GM03348 (cell line): Measurements from ENCODE around the gene NDUFA3.

Experiments
- DNase-seq: peaks from one replicate; pipeline ENCODE4 v3.0.0; 2012; ENCODE audit warnings: low spot score

NDUFA3 gene

DNA sequence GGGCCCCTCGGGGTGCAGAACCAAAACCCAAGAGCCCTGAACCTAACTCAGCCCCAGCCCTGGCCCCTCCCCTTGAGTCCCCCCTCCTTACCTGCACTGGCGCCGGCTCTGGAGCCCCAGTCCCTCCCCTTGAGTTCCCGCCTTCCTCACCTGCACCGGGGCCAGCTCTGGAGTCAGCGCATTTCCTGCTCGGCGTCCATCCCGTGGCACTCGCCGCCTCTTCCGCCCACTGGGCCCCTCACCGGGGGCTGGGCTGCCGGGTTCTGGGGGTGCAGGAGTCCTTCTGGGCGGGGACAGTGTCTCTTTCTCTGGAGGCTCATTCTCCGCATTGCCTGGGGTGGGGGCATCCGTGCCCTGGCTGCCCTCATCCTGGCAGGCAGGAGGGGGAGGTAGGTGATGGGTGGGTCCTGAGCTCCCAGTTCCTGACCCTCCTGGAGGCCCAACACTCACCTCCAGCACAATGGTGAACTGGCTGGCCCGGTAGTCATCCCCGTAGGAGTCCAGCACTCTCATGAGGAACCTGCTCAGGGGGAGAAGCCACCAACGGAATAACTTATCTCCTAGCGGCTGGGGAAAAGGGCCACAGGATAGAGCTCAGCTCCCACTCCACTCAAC lies 5.3 kb downstream of the NDUFA3 start:
- no peak for DNase-seq

DNA sequence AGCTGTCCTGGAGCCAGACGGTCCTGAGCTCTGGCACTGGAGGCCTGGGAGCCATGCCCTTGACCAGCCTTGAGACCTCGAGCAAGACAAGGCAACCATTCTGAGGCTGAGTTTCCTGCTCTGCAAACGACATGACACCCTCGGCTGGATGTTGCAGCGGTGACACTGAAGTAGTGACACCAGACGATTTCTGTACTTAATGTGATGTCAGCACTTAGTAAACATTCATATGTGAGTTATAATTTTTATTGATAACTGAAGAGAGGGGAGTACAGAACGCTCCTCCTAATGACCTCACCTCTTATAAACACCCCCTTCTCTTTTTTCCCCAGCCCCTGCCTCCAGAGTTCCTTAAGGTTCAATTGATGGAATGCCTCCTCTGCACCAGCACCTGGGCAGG lies 5.8 kb downstream of the NDUFA3 start:
- DNase-seq: no peak

DNA sequence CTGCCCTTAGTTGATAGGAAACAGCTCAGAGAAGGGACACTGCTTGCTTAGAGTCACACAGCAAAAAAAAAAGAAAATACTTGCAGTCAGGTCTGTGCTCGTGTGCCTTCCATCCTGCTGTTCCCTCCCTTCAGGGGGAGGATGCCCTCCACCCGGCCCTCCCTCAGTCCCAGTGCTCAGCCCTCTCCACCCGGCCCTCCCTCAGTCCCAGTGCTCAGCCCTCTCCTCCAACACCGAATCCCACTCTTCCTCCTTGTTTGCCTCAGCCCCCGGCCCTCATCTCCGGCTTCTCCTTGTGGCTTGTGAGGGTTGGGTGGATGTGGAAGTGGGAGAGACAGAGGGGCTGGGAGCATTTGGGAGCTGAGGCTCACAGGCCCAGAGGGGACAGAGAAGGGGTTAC lies 7.0 kb downstream of the NDUFA3 start:
- no peak for DNase-seq

DNA sequence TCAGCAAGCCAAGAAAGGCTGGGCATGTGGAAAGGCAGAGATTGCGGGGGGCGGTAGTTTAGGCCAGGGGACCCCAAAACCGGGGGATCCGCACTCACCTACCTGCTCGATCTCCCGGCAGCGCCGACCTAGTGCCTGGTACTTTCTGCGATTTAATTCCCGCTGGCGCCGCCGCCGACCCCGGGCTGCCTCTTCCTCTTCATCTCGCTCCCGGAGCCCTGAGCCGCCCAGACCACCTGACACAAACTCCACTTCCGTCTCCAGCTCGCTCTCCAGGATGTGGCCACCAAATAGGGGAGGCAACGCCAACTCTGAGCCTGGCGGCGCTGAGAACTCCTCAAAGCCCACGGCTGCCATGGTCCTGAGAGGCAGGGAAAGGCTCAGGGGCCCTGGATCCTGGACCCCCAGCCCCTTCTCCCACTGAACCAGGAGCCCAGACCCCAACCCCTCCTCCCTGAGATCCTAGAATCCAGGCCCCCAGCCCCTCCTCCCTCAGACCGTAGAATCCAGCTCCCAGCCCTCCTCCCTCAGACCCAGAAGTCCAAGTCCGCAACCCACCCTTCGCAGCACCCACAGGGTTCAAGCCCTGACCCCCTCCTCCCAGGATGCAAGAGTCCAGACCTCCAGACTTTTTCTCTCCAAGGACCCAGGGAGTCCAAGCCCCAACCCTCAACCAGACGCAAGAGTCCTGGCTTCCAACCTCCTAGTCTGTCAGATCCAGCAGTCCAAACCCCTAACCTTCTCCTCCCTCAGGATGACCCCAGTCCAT lies 11.9 kb downstream of the NDUFA3 start:
- DNase-seq: peak; percentile 42

DNA sequence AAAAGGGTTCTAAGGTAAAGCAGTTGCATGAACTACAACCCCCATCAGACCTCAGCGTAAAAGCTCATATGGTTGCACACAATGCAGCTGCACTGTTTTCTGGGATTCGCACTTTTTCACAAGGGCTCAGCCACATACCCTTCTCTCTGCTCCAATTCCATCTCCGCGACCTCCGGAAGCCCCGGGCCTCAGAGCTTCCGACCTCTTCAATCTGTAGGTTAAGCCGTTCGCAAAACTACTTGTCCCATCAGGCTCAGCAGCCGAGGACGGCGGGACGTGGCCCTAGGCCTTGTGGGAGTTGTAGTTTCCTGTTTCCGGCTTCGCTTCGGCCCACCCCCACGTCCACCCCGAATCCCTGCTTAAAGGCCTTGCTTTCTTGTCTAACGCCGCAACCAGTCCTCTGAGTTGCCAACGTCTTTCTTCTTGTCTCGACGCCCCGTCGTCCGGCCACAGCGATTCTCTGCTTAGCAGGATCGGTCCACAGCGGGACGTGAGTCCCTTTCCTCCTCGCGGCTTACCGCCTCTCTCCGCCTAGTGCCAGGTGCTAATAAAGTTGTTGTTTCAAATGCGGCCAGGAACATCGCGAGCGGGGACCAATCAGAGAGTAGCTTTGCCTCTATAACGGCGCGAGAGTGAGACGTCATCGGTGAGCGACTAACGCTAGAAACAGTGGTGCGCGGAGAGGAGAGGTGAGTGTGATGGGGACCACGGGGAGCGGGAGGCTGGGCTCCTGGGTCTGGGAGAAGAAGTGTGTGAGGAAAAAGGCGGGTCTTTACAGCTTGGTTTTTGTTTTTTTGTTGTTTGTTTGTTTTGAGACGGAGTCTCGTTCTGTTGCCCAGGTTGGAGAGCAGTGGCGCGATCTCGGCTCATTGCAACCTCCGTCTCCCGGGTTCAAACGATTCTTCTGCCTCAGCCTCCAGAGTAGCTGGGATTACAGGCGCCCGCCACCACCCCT lies 12.7 kb downstream of the NDUFA3 start, which contains the start of the genes PRPF31 and TFPT:
Gene PRPF31 (plus strand): TSS at position 646 of the 955 bp plus-strand sequence. CDS start 2,525 bp downstream, outside the sequence.
Gene TFPT (minus strand): TSS at position 549 of the 955 bp plus-strand sequence. CDS start 388 bp downstream, at position 161.
- DNase-seq: peak; percentile 97

DNA sequence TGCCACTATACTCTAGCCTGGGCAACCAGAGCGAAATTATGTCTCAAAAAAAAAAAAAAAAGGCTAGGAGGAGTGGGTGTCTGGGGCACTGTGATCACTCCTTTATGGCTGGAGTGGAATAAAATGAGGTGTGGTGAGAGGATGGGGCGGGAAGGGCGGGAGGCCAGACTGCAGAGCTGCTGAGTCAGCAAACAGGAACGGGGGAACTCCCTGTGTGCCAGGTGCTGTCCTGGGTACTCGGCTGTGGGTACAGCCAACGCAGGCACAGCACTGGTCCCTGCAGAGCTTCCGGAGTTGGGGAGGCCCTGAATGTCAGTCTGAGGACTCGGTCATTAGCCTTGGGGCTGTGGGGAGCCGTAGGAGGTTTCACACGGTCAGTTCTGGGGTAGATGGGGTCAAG lies 18.6 kb downstream of the NDUFA3 start:
- DNase-seq: no peak

DNA sequence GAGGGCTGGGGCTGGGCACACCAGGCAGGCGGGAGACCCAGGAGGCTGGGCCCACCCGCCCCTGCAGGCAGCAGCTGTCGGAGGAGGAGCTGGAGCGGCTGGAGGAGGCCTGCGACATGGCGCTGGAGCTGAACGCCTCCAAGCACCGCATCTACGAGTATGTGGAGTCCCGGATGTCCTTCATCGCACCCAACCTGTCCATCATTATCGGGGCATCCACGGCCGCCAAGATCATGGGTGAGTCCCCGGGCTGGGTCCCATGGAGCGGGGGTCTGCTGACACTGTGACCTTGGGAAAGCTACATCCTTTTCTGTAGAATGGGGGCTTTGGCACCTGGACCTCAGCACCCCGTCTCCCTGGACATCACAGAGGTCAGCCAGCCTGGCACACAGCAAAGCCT lies 21.0 kb downstream of the NDUFA3 start:
- no peak for DNase-seq

DNA sequence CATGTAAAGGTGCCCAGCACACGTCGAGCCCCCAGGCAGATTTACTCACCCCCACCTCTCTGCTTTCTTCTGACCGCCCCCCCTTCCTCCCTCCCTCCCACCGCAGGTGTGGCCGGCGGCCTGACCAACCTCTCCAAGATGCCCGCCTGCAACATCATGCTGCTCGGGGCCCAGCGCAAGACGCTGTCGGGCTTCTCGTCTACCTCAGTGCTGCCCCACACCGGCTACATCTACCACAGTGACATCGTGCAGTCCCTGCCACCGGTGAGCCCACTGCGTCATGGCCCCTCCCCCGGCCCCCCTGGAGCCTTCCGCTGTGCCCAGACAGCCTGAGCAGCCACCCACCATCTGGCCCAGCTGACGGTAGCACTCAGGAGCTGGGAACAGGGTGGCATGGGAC lies 21.7 kb downstream of the NDUFA3 start:
- DNase-seq: no peak

DNA sequence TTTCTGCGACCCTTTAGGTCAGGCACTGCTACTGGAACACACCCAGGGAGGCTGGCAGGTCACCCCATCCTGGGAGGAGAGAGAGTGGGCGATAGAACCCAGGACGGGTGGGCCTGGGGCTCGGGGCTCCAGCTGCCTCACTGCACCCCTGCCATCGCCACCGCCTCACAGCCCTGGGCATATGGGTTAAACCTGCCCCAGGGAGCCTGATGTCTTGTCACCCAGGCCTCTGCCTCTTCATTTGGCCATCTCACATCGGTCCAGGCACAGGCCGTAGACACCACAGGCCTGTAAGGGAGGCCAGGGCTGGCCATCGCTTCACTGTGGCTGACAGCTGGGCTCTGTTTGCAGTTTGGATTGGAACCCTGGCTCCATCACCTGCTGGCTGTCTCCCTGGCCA lies 23.1 kb downstream of the NDUFA3 start:
- no peak for DNase-seq

DNA sequence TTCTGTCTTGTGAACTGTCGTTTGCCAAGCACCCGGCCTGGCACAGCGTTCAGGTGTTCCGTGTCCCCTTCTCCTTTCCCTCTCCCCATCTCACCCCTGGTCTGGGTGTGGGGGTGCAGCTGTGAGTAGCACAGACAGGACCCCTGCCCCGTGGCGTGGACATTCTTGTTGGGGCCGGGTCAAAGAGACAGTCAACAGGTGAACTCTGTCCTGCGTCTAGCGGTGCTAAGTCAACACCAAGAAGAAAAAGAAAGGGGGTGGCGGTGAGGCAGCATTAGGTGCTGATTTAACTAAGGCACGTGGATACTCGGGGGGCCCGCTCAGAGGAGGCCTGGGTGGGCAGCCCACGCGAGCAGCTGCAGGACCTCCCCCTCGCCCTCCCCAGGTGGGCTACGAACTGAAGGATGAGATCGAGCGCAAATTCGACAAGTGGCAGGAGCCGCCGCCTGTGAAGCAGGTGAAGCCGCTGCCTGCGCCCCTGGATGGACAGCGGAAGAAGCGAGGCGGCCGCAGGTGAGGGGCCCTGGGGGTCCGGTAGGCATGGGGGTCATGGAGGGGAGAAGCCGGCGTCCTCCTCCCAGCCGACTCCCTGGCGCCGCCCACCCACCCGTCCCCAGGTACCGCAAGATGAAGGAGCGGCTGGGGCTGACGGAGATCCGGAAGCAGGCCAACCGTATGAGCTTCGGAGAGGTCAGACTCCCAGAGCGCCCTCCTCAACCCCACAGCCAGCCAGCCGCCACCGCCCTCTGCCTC lies 25.2 kb downstream of the NDUFA3 start:
- no peak for DNase-seq

DNA sequence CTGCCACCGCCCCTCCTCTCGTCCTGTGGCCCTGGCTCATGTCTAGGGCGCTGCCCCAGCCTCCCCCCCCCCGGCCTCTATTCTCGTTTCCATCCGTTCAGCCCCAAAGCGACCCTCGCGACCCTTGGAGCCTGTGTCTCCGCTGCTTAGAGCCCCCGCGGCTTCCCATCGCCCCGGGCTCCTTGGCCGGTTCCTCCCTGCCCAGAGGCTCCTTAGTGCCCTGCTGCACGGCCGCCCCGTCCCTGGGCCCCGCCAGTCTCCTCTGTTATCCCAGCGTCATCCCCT lies 25.7 kb downstream of the NDUFA3 start:
- no peak for DNase-seq

DNA sequence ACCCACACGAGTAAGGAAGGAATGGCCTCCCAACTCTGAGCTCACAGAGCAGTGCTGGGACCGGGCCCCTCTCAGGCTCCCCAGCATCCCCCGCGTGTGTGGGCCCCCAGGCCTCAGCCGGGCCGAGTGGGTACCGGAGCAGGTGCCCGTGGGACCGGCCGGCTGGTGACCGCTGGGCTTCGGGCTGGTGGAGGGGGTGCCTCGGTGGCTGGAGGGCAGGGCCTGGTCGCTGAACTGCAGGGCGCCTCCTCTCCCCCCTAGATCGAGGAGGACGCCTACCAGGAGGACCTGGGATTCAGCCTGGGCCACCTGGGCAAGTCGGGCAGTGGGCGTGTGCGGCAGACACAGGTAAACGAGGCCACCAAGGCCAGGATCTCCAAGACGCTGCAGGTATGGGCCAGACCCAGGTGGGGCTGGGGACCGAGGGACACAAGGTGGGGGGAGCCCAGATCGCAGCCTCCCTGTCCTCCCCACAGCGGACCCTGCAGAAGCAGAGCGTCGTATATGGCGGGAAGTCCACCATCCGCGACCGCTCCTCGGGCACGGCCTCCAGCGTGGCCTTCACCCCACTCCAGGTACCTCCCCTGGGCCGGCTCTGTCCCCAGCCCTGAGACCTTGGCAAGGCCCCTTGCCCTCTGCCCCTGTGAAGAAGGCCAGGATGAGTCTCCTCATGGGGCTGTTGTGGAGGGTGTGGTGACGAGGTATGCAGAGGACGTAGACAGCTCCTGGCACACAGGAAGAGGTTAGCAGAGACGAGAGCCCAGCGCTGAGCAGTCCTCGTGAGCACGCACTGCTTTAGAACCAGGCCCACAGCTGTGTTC lies 26.4 kb downstream of the NDUFA3 start:
- DNase-seq: no peak

DNA sequence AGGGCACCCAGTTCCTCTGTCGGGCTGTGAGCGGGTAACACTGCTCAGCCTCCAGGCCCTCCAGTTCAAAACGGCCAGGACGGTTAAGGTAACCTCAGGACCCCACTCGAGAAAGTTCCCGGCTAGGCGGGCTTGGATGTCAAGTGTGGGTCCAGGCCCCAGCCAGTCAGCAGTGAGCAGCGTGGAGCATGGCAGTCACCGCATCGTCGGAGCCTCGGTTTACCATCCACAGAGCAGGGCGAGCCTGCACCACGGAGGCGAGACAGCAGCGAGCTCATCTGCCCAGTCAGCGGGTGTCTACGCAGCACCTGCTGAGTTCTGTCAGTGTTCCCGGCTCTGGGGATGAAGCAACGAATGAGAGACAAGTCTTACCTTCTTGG lies 27.0 kb downstream of the NDUFA3 start:
- DNase-seq: no peak

DNA sequence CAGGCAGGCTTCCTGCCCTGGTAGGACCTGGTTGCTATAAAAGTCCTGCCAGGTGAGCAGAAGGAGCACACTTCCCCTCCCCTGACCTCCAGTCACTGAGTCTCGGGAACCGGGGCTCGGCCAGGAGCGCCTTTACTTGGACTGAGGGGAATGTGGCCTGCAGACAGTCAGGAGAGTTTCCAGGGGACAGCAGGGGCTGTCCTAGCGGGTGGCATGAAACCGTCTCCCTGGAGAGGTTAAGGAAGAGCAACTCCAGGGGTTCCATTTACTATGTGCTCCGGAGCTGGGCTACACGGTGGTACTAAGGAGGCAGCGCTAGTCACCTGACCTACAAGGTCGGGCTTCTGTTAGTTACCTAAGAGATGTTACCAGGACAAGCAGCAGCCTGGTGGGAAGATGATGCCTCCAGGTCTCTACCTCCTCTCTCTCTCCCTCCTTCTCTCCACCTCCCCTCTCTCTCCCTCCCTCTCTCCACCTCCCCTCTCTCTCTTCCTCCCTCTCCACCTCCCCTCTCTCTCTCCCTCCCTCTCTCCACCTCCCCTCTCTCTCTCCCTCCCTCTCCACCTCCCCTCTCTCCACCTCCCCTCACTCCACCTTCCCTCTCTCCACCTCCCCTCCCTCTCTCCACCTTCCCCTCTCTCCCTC lies 30.8 kb downstream of the NDUFA3 start:
- DNase-seq: no peak

DNA sequence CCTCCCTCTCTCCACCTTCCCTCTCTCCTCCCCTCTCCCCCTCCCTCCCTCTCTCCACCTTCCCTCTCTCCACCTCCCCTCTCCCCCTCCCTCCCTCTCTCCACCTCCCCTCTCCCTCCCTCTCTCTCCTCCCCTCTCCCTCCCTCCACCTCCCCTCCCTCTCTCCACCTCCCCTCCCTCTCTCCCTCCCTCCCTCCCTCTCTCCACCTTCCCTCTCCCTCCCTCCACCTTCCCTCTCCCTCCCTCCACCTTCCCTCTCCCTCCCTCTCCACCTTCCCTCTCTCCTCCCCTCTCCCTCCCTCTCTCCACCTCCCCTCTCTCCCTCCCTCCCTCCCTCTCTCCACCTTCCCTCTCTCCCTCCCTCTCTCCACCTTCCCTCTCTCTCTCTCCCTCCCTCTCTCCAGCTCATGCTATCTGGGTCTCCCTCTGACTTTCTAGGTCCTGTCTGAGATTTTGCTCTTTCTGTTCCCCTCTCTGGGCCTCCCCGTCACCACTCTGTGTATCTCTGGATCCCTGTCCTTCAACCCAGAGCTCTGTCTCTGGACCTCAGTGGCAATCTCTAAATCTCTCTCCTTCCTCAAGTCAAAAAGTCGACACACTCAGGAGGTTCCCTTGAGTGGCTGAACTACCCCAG lies 31.4 kb downstream of the NDUFA3 start:
- no peak for DNase-seq

DNA sequence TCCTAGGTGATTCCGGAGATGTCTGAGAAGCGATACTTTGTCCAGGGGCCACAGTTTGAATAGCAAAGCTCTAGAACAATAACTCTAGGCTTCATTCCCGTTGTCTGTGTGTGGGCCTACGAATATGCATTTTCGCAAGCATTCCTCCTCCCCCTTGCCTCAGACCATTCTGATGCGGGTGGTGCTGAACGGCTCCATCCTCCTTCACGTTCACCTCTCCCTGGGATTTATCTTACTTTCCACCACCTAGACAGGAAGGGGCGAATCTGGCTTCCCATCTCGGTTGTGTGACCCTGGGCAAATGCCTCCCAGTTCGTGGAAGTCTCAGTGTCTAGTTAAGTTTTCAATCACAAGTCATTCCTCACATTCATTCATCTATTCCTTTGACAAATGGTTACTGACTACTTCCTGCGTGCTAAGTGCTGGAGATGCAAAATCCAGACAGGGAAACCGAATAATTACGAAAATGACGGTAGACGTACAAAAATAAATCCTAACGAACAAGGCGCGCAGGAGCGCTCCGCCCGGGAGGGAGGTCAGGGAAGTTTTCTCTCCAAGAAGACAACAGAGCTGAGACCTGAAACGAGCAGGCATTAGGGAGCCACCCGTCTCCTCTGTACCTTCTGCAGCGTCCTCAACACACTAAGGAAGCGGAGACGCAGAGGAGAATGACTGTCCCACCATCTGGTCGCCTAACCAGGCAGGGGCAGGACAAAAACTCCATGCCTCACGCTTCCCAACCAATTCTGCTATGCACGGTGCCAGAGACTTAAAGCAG lies 33.6 kb downstream of the NDUFA3 start:
- peak; percentile 35 for DNase-seq

DNA sequence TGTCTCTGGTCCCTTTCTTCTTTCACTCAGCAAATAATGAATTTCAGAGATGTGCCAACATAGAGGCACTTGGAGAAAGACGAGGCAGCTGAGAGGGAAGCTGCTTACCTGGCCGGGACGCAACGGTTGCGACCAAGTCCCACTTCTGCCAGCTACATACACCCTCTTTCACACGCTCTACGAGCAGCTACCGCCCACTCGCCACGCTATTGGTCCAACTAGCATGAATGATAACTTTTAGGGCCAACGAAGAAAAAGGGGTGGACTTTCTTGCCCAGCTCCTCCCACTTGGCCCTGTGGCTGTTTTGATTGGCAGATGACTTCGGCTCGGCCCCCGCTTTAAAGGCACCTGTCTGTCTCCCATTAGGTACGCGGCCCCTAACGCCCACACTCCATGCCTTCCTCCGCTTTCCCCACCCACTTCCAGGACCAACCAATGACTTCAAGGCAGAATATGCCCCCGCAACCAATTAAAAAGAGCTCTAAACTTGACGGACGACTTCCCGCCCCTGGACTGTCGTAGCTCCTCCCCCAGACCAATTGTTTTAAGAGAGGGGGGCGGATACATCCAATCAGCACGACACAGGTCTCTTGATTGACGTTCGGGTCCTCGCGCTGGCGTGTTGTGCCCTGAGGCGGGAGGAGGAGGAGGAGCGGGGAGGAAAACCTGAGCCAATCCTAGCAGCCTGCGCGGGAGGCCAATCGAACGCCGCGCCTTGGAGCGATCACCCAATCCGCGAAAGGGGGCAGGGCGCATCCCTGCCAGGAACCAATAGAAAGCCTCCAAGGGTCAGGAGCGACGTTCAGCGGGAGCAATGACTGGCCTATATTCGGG lies 34.4 kb downstream of the NDUFA3 start:
- peak; percentile 98 for DNase-seq

DNA sequence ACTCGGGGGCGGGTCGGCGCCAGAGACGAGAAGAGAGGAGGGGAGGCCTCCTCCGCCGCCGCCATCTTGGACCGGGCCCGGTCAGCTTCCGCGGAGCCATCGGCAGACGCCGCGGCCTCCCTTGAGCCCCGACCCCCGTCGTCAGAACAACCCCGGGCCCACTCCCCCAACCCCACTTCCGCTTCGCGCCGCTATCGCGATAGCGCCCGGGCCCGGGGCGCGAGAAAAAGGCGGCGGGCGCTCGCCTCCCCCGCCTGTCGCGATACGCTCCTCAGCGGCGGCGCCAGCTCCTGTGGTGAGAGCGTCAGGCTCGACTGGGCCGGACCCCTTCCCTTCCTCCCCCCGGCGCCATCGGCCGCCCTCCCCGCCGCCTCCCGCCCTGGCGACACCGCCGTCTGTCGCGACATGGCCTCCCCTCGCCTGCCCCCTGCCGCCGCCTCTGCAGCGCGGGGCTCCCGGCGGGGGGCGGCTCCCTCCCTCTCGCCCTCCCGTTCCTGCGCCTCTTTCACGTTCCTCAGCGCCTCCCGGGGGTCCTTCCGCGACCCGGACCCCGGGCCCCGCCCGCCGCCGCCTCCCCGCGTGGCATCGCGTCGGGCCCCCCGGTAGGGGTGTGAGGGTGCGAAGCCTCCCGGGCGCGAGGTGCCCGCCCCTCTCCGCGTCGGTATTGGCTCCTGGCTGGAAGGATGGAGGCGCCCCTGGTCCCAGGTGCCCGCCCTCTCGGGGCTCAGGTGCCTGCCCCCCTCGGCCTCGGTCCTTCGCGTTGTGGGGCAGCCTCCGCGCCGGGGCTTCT lies 35.2 kb downstream of the NDUFA3 start, which contains the start of gene CNOT3:
Gene CNOT3 (plus strand): TSS at position 64 of the 790 bp plus-strand sequence. CDS start 5,217 bp downstream, outside the sequence.
- peak; percentile 44 for DNase-seq
